H9 (cell line): ENCODE results near the gene ARL14EP. TPM values are rescaled to one million over a fixed set of nuclear protein-coding genes. Genes with fewer than 3 reads are reported as not detected.

Experiments
- DNase-seq: peaks from one replicate; pipeline ENCODE4 v3.0.0-alpha.2; 2017
- H2AFZ ChIP-seq: one replicate; pipeline ENCODE4 v1.6.1; 2013; ENCODE audit warnings: mild to moderate bottlenecking, low read length, control low read depth, moderate library complexity
- H2AK5ac ChIP-seq: 2 replicates; pipeline ENCODE4 v1.6.1; 2013; ENCODE audit warnings: low read length, control low read depth, mixed read lengths; ENCODE audit not compliant: insufficient read length
- H2BK120ac ChIP-seq: one replicate; pipeline ENCODE4 v1.6.1; 2013; ENCODE audit warnings: low read depth, mild to moderate bottlenecking, low read length, control low read depth, inconsistent platforms; ENCODE audit not compliant: poor library complexity, severe bottlenecking
- H2BK12ac ChIP-seq: 2 replicates; pipeline ENCODE4 v1.6.1; 2013; ENCODE audit warnings: low read length, control low read depth, mixed read lengths, low read depth; ENCODE audit not compliant: insufficient read length
- H2BK15ac ChIP-seq: 2 replicates; pipeline ENCODE4 v1.6.1; 2013; ENCODE audit warnings: low read depth, low read length, control low read depth
- H2BK20ac ChIP-seq: one replicate; pipeline ENCODE4 v1.6.1; 2013; ENCODE audit warnings: low read depth, mild to moderate bottlenecking, low read length, control low read depth, inconsistent platforms; ENCODE audit not compliant: poor library complexity, severe bottlenecking
- H2BK5ac ChIP-seq: 2 replicates; pipeline ENCODE4 v1.6.1; 2013; ENCODE audit warnings: low read length, control low read depth, mixed read lengths; ENCODE audit not compliant: insufficient read length
- H3K14ac ChIP-seq: 2 replicates; pipeline ENCODE4 v1.6.1; 2013; ENCODE audit warnings: low read length, control low read depth; ENCODE audit not compliant: insufficient read depth
- H3K18ac ChIP-seq: 2 replicates; pipeline ENCODE4 v1.6.1; 2013; ENCODE audit warnings: low read depth, mild to moderate bottlenecking, mixed read lengths, low read length, control low read depth; ENCODE audit not compliant: insufficient read length
- H3K23ac ChIP-seq: 2 replicates; pipeline ENCODE4 v1.6.1; 2013; ENCODE audit warnings: low read length, control low read depth, mixed read lengths, low read depth; ENCODE audit not compliant: insufficient read length
- H3K23me2 ChIP-seq: 2 replicates; pipeline ENCODE4 v1.6.1; 2013; ENCODE audit warnings: low read depth, mild to moderate bottlenecking, mixed read lengths, low read length, control low read depth; ENCODE audit not compliant: insufficient read length, poor library complexity, severe bottlenecking
- H3K27ac ChIP-seq: 2 replicates; pipeline ENCODE4 v1.5.1; 2013; ENCODE audit warnings: low read length, control low read depth, mixed read lengths, low read depth; ENCODE audit not compliant: insufficient read length
- H3K27me3 ChIP-seq: 2 replicates; pipeline ENCODE4 v1.6.1; 2013; ENCODE audit warnings: low read length, control low read depth, inconsistent platforms; ENCODE audit not compliant: insufficient read depth
- H3K4ac ChIP-seq: 2 replicates; pipeline ENCODE4 v1.6.1; 2013; ENCODE audit warnings: low read depth, mild to moderate bottlenecking, control low read depth, inconsistent platforms, low read length, moderate library complexity
- H3K4me1 ChIP-seq: 2 replicates; pipeline ENCODE4 v1.6.1; 2013; ENCODE audit warnings: low read length, control low read depth, inconsistent platforms; ENCODE audit not compliant: insufficient read depth
- H3K4me2 ChIP-seq: 2 replicates; pipeline ENCODE4 v1.6.1; 2013; ENCODE audit warnings: low read length, control low read depth, mixed read lengths; ENCODE audit not compliant: insufficient read length, insufficient read depth
- H3K56ac ChIP-seq: 2 replicates; pipeline ENCODE4 v1.6.1; 2013; ENCODE audit warnings: low read depth, mild to moderate bottlenecking, mixed read lengths, low read length, control low read depth; ENCODE audit not compliant: insufficient read length
- H3K79me1 ChIP-seq: 2 replicates; pipeline ENCODE4 v1.6.1; 2013; ENCODE audit warnings: low read depth, mild to moderate bottlenecking, moderate library complexity, low read length, control low read depth, inconsistent platforms; ENCODE audit not compliant: insufficient read depth, poor library complexity, severe bottlenecking
- H3K79me2 ChIP-seq: 2 replicates; pipeline ENCODE4 v1.6.1; 2013; ENCODE audit warnings: low read length, control low read depth, inconsistent platforms; ENCODE audit not compliant: insufficient read depth
- H3K9ac ChIP-seq: 2 replicates; pipeline ENCODE4 v1.6.1; 2013; ENCODE audit warnings: low read length, control low read depth, mixed read lengths; ENCODE audit not compliant: insufficient read length; ENCODE audit errors: extremely low read depth
- H3K9me3 ChIP-seq: one replicate; pipeline ENCODE4 v1.6.1; 2013; ENCODE audit warnings: low read depth, low read length, inconsistent platforms; ENCODE audit not compliant: control insufficient read depth
- H3T11ph ChIP-seq: one replicate; pipeline ENCODE4 v1.6.1; 2013; ENCODE audit warnings: mild to moderate bottlenecking, low read length, control low read depth, inconsistent platforms
- H4K20me1 ChIP-seq: one replicate; pipeline ENCODE4 v1.6.1; 2013; ENCODE audit not compliant: control insufficient read depth, insufficient read length, insufficient read depth
- H4K5ac ChIP-seq: 2 replicates; pipeline ENCODE4 v1.6.1; 2013; ENCODE audit warnings: low read depth, mild to moderate bottlenecking, mixed read lengths, low read length, control low read depth; ENCODE audit not compliant: insufficient read length
- H4K8ac ChIP-seq: replicated peaks from 2 replicates; pipeline ENCODE4 v1.6.1; 2013; ENCODE audit warnings: low read length, control low read depth, mixed read lengths, low read depth; ENCODE audit not compliant: insufficient read length
- H4K91ac ChIP-seq: 2 replicates; pipeline ENCODE4 v1.6.1; 2013; ENCODE audit warnings: low read depth, mild to moderate bottlenecking, moderate library complexity, mixed read lengths, low read length, control low read depth; ENCODE audit not compliant: insufficient read length
- H3K27ac Mint-ChIP-seq, 3 experiments: 2 replicates in 2 of 3; 3 replicates in 1 of 3; pipeline ENCODE4 v1.8.0; 2020 to 2021; ENCODE audit warnings: mixed read lengths in 3 of 3, mild to moderate bottlenecking in 1 of 3, moderate library complexity in 1 of 3
- H3K27me3 Mint-ChIP-seq: 2 replicates; pipeline ENCODE4 v1.8.0; 2021; ENCODE audit warnings: low read depth, mild to moderate bottlenecking, moderate library complexity, mixed read lengths
- H3K36me3 Mint-ChIP-seq, 3 experiments: 2 replicates in 2 of 3; 3 replicates in 1 of 3; pipeline ENCODE4 v1.8.0; 2020 to 2021; ENCODE audit warnings: low read depth in 3 of 3, mixed read lengths in 3 of 3; ENCODE audit not compliant: insufficient read depth in 1 of 3
- H3K4me1 Mint-ChIP-seq, 2 experiments: 2 replicates each; pipeline ENCODE4 v1.8.0; 2020; ENCODE audit warnings: mixed read lengths in 2 of 2
- H3K4me3 Mint-ChIP-seq, 2 experiments: 2 replicates in 1 of 2; 3 replicates in 1 of 2; pipeline ENCODE4 v1.8.0; 2020 to 2021; ENCODE audit warnings: mild to moderate bottlenecking in 2 of 2, mixed read lengths in 2 of 2, moderate library complexity in 1 of 2
- H3K9me3 Mint-ChIP-seq, 2 experiments: 2 replicates in 1 of 2; 3 replicates in 1 of 2; pipeline ENCODE4 v1.8.0; 2020; ENCODE audit warnings: mild to moderate bottlenecking in 2 of 2, mixed read lengths in 2 of 2, moderate library complexity in 1 of 2
- CTCF ChIP-seq: fragments of 200-600 bp; sonication (generic); conservative IDR thresholded peaks from 3 replicates; pipeline ENCODE4 v1.8.0; 2021; ENCODE audit warnings: antibody characterized with exemption, mild to moderate bottlenecking
- WGBS: extraction: QIAGEN DNeasy Blood & Tissue Kit; methylation state at CpG from one replicate; pipeline ENCODE4 v1.1.7; 2013; ENCODE audit warnings: missing lambda C conversion rate, low lambda C conversion rate, mixed read lengths; ENCODE audit not compliant: insufficient read length; ENCODE audit errors: extremely low coverage; 5-methylcytosine and 5-hydroxymethylcytosine counted together
- total RNA-seq: library from RNA; stranded (reverse); gene quantifications from 2 replicates; pipeline ENCODE4 v1.2.1, GENCODE V29; 2021

The ARL14EP gene
- total RNA-seq, 1 experiment from 2014 or later = 20.9 TPM

GRCh38 chr11:30322191-30322590 lies 713 bp upstream of the ARL14EP start:
- Mint-ChIP-seq H3K9me3 (no peaks in the 10 kb centered on the region), H3K4me1 (peaks cover 15 to 18% of the 10 kb centered on the region in 2 experiments), H3K27me3 (peaks cover 34% of the 10 kb centered on the region), H3K36me3 (peaks cover 0 to 1% (median 0%) of the 10 kb centered on the region in 3 experiments; a peak in 2 of 7 replicates), H3K27ac (no peak overlapping the region), H3K4me3 (peak overlapping the region; percentile 97 to 98)
- Histone ChIP-seq H4K91ac (no peak overlapping the region), H3K14ac (no peak overlapping the region), H3K9me3 (no peaks in the 10 kb centered on the region), H2BK120ac (no peak overlapping the region), H3K27me3 (no peaks in the 10 kb centered on the region), H3K4me2 (no peak overlapping the region), H3K79me2 (peaks cover 11% of the 10 kb centered on the region; the same call in 1 of the 2 replicates), H4K8ac (no peak overlapping the region), H3K23me2 (peaks cover 4% of the 10 kb centered on the region), H4K5ac (no peak overlapping the region), H2AK5ac (no peak overlapping the region), H3K79me1 (no peaks in the 10 kb centered on the region), H2BK15ac (no peak overlapping the region), H3K9ac (no peak overlapping the region), H2BK20ac (no peak overlapping the region), H3K23ac (no peak overlapping the region), H3K18ac (no peak overlapping the region), H3K4me1 (no peaks in the 10 kb centered on the region; the same call in 1 of the 2 replicates), H4K20me1 (no peaks in the 10 kb centered on the region), H2BK5ac (no peak overlapping the region), H3K4ac (no peak overlapping the region), H3K56ac (no peak overlapping the region), H2AFZ (no peak overlapping the region), H3T11ph (no peak overlapping the region), H3K27ac (no peak overlapping the region), H2BK12ac (no peak overlapping the region)
- TF ChIP-seq CTCF = no peak
- WGBS = no CpG with 5 or more reads among the region's 6 CpGs
- DNase-seq = no peak
